ENCODE data around the gene MRPL44.

The MRPL44 gene

GRCh38 chr2:223979730-223980396 is 22.6 kb downstream of the MRPL44 start:
- no peaks in the 10 kb centered on the region for H3K27me3 ChIP-seq (ENCODE audit: control insufficient read depth in 1 of 2, insufficient read depth in 1 of 2, low read length in 2 of 2)
- H3K79me1 ChIP-seq (replicated peaks; ENCODE audit: low read length, poor library complexity, severe bottlenecking) = no peaks in the 10 kb centered on the region
- H3K9ac ChIP-seq (ENCODE audit: low read length) = no peak overlapping the region
- no peak overlapping the region for H2BK15ac ChIP-seq (ENCODE audit: low read depth, poor library complexity, severe bottlenecking)
- no peaks in the 10 kb centered on the region for H3K9me3 ChIP-seq (ENCODE audit: control insufficient read depth, low read length)
- no peak overlapping the region for H3K4ac ChIP-seq (ENCODE audit: low read depth in 1 of 2, low read length in 2 of 2)
- peaks cover 7 to 92% of the 10 kb centered on the region in 2 experiments for H3K36me3 ChIP-seq (ENCODE audit: control insufficient read depth in 1 of 2, insufficient read depth in 2 of 2, low read depth in 1 of 2, low read length in 2 of 2)
- no peak overlapping the region for H4K91ac ChIP-seq (ENCODE audit: low read length)
- H3K23ac ChIP-seq (ENCODE audit: low read length in 2 of 2) = no peak overlapping the region
- no peak overlapping the region for H3K4me3 ChIP-seq (ENCODE audit: insufficient read depth in 1 of 2, low read depth in 1 of 2, low read length in 2 of 2)
- H3K18ac ChIP-seq (ENCODE audit: low read depth in 1 of 2, low read length in 2 of 2) = no peak overlapping the region
- H3K4me2 ChIP-seq (ENCODE audit: low read length, poor library complexity, severe bottlenecking) = no peak overlapping the region
- H2BK120ac ChIP-seq (ENCODE audit: low read depth, low read length) = no peak overlapping the region
- no peak overlapping the region for H4K8ac ChIP-seq (ENCODE audit: low read length)
- H2BK5ac ChIP-seq (ENCODE audit: low read depth, low read length, poor library complexity, severe bottlenecking) = no peak overlapping the region
- DNase-seq = peak; percentile 26
- no peak overlapping the region for H2BK12ac ChIP-seq (ENCODE audit: low read length in 2 of 2)
- no peak overlapping the region for H2AK5ac ChIP-seq (ENCODE audit: low read length, severe bottlenecking)
- H2AFZ ChIP-seq (ENCODE audit: low read depth, low read length) = no peak overlapping the region
- no peak overlapping the region for H3K14ac ChIP-seq (ENCODE audit: low read length in 2 of 2)
- H3K27ac ChIP-seq (ENCODE audit: low read length, poor library complexity, severe bottlenecking) = peak overlapping the region; percentile 13
- H3K4me1 ChIP-seq (ENCODE audit: control insufficient read depth, insufficient read depth, low read depth, low read length) = no peaks in the 10 kb centered on the region
- WGBS = 95% methylated on average over 2 of the region's 2 CpGs

DNA sequence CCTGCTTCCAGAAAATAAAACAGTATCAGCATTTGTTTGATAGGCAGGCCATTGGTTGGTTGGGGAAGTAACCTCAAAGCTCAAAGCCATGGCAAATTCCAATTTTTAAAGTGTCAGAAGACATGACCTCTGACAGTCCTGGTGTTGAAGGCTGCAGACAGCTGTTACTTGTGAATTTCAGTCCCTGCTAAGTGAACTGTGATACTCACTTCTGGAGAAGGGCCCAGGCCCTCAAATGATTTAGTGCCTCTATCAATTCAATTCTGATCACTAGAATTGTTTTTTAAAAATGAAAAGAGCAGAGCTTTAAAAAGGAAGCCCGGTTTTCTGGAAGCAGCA is 23.1 kb downstream of the MRPL44 start:
- H3K27me3 ChIP-seq (ENCODE audit: control insufficient read depth in 1 of 2, insufficient read depth in 1 of 2, low read length in 2 of 2) = no peaks in the 10 kb centered on the region
- no peak overlapping the region for H4K8ac ChIP-seq (ENCODE audit: low read length)
- H2BK120ac ChIP-seq (ENCODE audit: low read depth, low read length) = no peak overlapping the region
- 89% methylated on average over 1 of the region's 1 CpG for WGBS
- no peak for DNase-seq
- no peak overlapping the region for H3K4me2 ChIP-seq (ENCODE audit: low read length, poor library complexity, severe bottlenecking)
- H3K23ac ChIP-seq (ENCODE audit: low read length in 2 of 2) = no peak overlapping the region
- H3K18ac ChIP-seq (ENCODE audit: low read depth in 1 of 2, low read length in 2 of 2) = no peak overlapping the region
- no peaks in the 10 kb centered on the region for H3K4me1 ChIP-seq (ENCODE audit: control insufficient read depth, insufficient read depth, low read depth, low read length)
- H3K36me3 ChIP-seq (ENCODE audit: control insufficient read depth in 1 of 2, insufficient read depth in 2 of 2, low read depth in 1 of 2, low read length in 2 of 2) = peaks cover 7 to 92% of the 10 kb centered on the region in 2 experiments
- H4K91ac ChIP-seq (ENCODE audit: low read length) = no peak overlapping the region
- H2BK5ac ChIP-seq (ENCODE audit: low read depth, low read length, poor library complexity, severe bottlenecking) = no peak overlapping the region
- no peaks in the 10 kb centered on the region for H3K9me3 ChIP-seq (ENCODE audit: control insufficient read depth, low read length)
- no peak overlapping the region for H3K27ac ChIP-seq (ENCODE audit: low read length, poor library complexity, severe bottlenecking)
- no peaks in the 10 kb centered on the region for H3K79me1 ChIP-seq (replicated peaks; ENCODE audit: low read length, poor library complexity, severe bottlenecking)
- no peak overlapping the region for H2BK12ac ChIP-seq (ENCODE audit: low read length in 2 of 2)
- no peak overlapping the region for H3K9ac ChIP-seq (ENCODE audit: low read length)
- H2AK5ac ChIP-seq (ENCODE audit: low read length, severe bottlenecking) = no peak overlapping the region
- H3K4ac ChIP-seq (ENCODE audit: low read depth in 1 of 2, low read length in 2 of 2) = no peak overlapping the region
- H2AFZ ChIP-seq (ENCODE audit: low read depth, low read length) = no peak overlapping the region
- no peak overlapping the region for H3K4me3 ChIP-seq (ENCODE audit: insufficient read depth in 1 of 2, low read depth in 1 of 2, low read length in 2 of 2)
- H3K14ac ChIP-seq (ENCODE audit: low read length in 2 of 2) = no peak overlapping the region
- no peak overlapping the region for H2BK15ac ChIP-seq (ENCODE audit: low read depth, poor library complexity, severe bottlenecking)

GRCh38 chr2:223980803-223981202 is 23.5 kb downstream of the MRPL44 start:
- Histone ChIP-seq H3K4me1 (ENCODE audit: control insufficient read depth, insufficient read depth, low read depth, low read length) (no peaks in the 10 kb centered on the region), H2BK5ac (ENCODE audit: low read depth, low read length, poor library complexity, severe bottlenecking) (no peak overlapping the region), H3K14ac (ENCODE audit: low read length in 2 of 2) (no peak overlapping the region), H4K91ac (ENCODE audit: low read length) (no peak overlapping the region), H3K4ac (ENCODE audit: low read depth in 1 of 2, low read length in 2 of 2) (no peak overlapping the region), H2BK120ac (ENCODE audit: low read depth, low read length) (no peak overlapping the region), H3K79me1 (replicated peaks; ENCODE audit: low read length, poor library complexity, severe bottlenecking) (no peaks in the 10 kb centered on the region), H3K27me3 (ENCODE audit: control insufficient read depth in 1 of 2, insufficient read depth in 1 of 2, low read length in 2 of 2) (no peaks in the 10 kb centered on the region), H3K36me3 (ENCODE audit: control insufficient read depth in 1 of 2, insufficient read depth in 2 of 2, low read depth in 1 of 2, low read length in 2 of 2) (peaks cover 7 to 92% of the 10 kb centered on the region in 2 experiments), H3K4me3 (ENCODE audit: insufficient read depth in 1 of 2, low read depth in 1 of 2, low read length in 2 of 2) (no peak overlapping the region), H3K4me2 (ENCODE audit: low read length, poor library complexity, severe bottlenecking) (no peak overlapping the region), H2BK15ac (ENCODE audit: low read depth, poor library complexity, severe bottlenecking) (no peak overlapping the region), H2AK5ac (ENCODE audit: low read length, severe bottlenecking) (no peak overlapping the region), H3K27ac (ENCODE audit: low read length, poor library complexity, severe bottlenecking) (no peak overlapping the region), H3K9me3 (ENCODE audit: control insufficient read depth, low read length) (no peaks in the 10 kb centered on the region), H4K8ac (ENCODE audit: low read length) (no peak overlapping the region), H2BK12ac (ENCODE audit: low read length in 2 of 2) (no peak overlapping the region), H3K18ac (ENCODE audit: low read depth in 1 of 2, low read length in 2 of 2) (no peak overlapping the region), H2AFZ (ENCODE audit: low read depth, low read length) (no peak overlapping the region), H3K23ac (ENCODE audit: low read length in 2 of 2) (no peak overlapping the region), H3K9ac (ENCODE audit: low read length) (no peak overlapping the region)
- DNase-seq = no peak
- WGBS = 92% methylated on average over 3 of the region's 4 CpGs

DNA sequence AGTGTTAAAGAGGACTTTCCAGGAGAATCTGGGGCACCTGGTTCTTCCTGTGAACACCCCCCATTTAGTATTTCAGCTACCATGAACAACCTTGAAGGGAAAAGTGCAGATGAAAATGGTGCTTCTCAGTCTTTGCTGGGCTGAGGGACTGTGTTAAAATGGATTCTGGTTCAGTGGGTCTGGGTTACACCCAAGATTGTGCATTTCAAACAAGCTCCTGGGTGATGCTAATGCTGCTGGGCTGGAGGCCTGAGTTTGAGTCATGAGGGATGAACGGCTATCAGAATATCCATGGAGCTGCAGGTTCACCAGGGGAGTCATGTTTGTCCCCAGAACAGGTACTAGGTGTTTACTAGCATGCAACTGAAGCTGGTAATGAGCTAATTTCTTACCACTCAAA is 24.0 kb downstream of the MRPL44 start:
- H2AK5ac ChIP-seq (ENCODE audit: low read length, severe bottlenecking) = no peak overlapping the region
- no peak overlapping the region for H3K18ac ChIP-seq (ENCODE audit: low read depth in 1 of 2, low read length in 2 of 2)
- no peak overlapping the region for H4K91ac ChIP-seq (ENCODE audit: low read length)
- WGBS = 86% methylated on average over 1 of the region's 1 CpG
- DNase-seq = no peak
- no peak overlapping the region for H3K4me3 ChIP-seq (ENCODE audit: insufficient read depth in 1 of 2, low read depth in 1 of 2, low read length in 2 of 2)
- H4K8ac ChIP-seq (ENCODE audit: low read length) = no peak overlapping the region
- H3K36me3 ChIP-seq (ENCODE audit: control insufficient read depth in 1 of 2, insufficient read depth in 2 of 2, low read depth in 1 of 2, low read length in 2 of 2) = peaks cover 7 to 92% of the 10 kb centered on the region in 2 experiments
- H3K4ac ChIP-seq (ENCODE audit: low read depth in 1 of 2, low read length in 2 of 2) = no peak overlapping the region
- H3K27me3 ChIP-seq (ENCODE audit: control insufficient read depth in 1 of 2, insufficient read depth in 1 of 2, low read length in 2 of 2) = no peaks in the 10 kb centered on the region
- H3K27ac ChIP-seq (ENCODE audit: low read length, poor library complexity, severe bottlenecking) = no peak overlapping the region
- no peak overlapping the region for H2BK120ac ChIP-seq (ENCODE audit: low read depth, low read length)
- H3K4me1 ChIP-seq (ENCODE audit: control insufficient read depth, insufficient read depth, low read depth, low read length) = no peaks in the 10 kb centered on the region
- H3K4me2 ChIP-seq (ENCODE audit: low read length, poor library complexity, severe bottlenecking) = no peak overlapping the region
- no peaks in the 10 kb centered on the region for H3K9me3 ChIP-seq (ENCODE audit: control insufficient read depth, low read length)
- H3K23ac ChIP-seq (ENCODE audit: low read length in 2 of 2) = no peak overlapping the region
- H2BK15ac ChIP-seq (ENCODE audit: low read depth, poor library complexity, severe bottlenecking) = no peak overlapping the region
- H3K79me1 ChIP-seq (replicated peaks; ENCODE audit: low read length, poor library complexity, severe bottlenecking) = no peaks in the 10 kb centered on the region
- H3K9ac ChIP-seq (ENCODE audit: low read length) = no peak overlapping the region
- no peak overlapping the region for H2BK12ac ChIP-seq (ENCODE audit: low read length in 2 of 2)
- no peak overlapping the region for H2AFZ ChIP-seq (ENCODE audit: low read depth, low read length)
- no peak overlapping the region for H3K14ac ChIP-seq (ENCODE audit: low read length in 2 of 2)
- H2BK5ac ChIP-seq (ENCODE audit: low read depth, low read length, poor library complexity, severe bottlenecking) = no peak overlapping the region
